H9 (cell line): ENCODE results near the gene RNF183. TPM values are rescaled to one million over a fixed set of nuclear protein-coding genes. Genes with fewer than 3 reads are reported as not detected.

Experiments
- DNase-seq: peaks from one replicate; pipeline ENCODE4 v3.0.0-alpha.2; 2017
- H2AFZ ChIP-seq: one replicate; pipeline ENCODE4 v1.6.1; 2013; ENCODE audit warnings: mild to moderate bottlenecking, low read length, control low read depth, moderate library complexity
- H2AK5ac ChIP-seq: 2 replicates; pipeline ENCODE4 v1.6.1; 2013; ENCODE audit warnings: low read length, control low read depth, mixed read lengths; ENCODE audit not compliant: insufficient read length
- H2BK120ac ChIP-seq: one replicate; pipeline ENCODE4 v1.6.1; 2013; ENCODE audit warnings: low read depth, mild to moderate bottlenecking, low read length, control low read depth, inconsistent platforms; ENCODE audit not compliant: poor library complexity, severe bottlenecking
- H2BK12ac ChIP-seq: 2 replicates; pipeline ENCODE4 v1.6.1; 2013; ENCODE audit warnings: low read length, control low read depth, mixed read lengths, low read depth; ENCODE audit not compliant: insufficient read length
- H2BK15ac ChIP-seq: 2 replicates; pipeline ENCODE4 v1.6.1; 2013; ENCODE audit warnings: low read depth, low read length, control low read depth
- H2BK20ac ChIP-seq: one replicate; pipeline ENCODE4 v1.6.1; 2013; ENCODE audit warnings: low read depth, mild to moderate bottlenecking, low read length, control low read depth, inconsistent platforms; ENCODE audit not compliant: poor library complexity, severe bottlenecking
- H2BK5ac ChIP-seq: 2 replicates; pipeline ENCODE4 v1.6.1; 2013; ENCODE audit warnings: low read length, control low read depth, mixed read lengths; ENCODE audit not compliant: insufficient read length
- H3K14ac ChIP-seq: 2 replicates; pipeline ENCODE4 v1.6.1; 2013; ENCODE audit warnings: low read length, control low read depth; ENCODE audit not compliant: insufficient read depth
- H3K18ac ChIP-seq: 2 replicates; pipeline ENCODE4 v1.6.1; 2013; ENCODE audit warnings: low read depth, mild to moderate bottlenecking, mixed read lengths, low read length, control low read depth; ENCODE audit not compliant: insufficient read length
- H3K23ac ChIP-seq: 2 replicates; pipeline ENCODE4 v1.6.1; 2013; ENCODE audit warnings: low read length, control low read depth, mixed read lengths, low read depth; ENCODE audit not compliant: insufficient read length
- H3K23me2 ChIP-seq: 2 replicates; pipeline ENCODE4 v1.6.1; 2013; ENCODE audit warnings: low read depth, mild to moderate bottlenecking, mixed read lengths, low read length, control low read depth; ENCODE audit not compliant: insufficient read length, poor library complexity, severe bottlenecking
- H3K27ac ChIP-seq: 2 replicates; pipeline ENCODE4 v1.5.1; 2013; ENCODE audit warnings: low read length, control low read depth, mixed read lengths, low read depth; ENCODE audit not compliant: insufficient read length
- H3K27me3 ChIP-seq: 2 replicates; pipeline ENCODE4 v1.6.1; 2013; ENCODE audit warnings: low read length, control low read depth, inconsistent platforms; ENCODE audit not compliant: insufficient read depth
- H3K4ac ChIP-seq: 2 replicates; pipeline ENCODE4 v1.6.1; 2013; ENCODE audit warnings: low read depth, mild to moderate bottlenecking, control low read depth, inconsistent platforms, low read length, moderate library complexity
- H3K4me1 ChIP-seq: 2 replicates; pipeline ENCODE4 v1.6.1; 2013; ENCODE audit warnings: low read length, control low read depth, inconsistent platforms; ENCODE audit not compliant: insufficient read depth
- H3K4me2 ChIP-seq: 2 replicates; pipeline ENCODE4 v1.6.1; 2013; ENCODE audit warnings: low read length, control low read depth, mixed read lengths; ENCODE audit not compliant: insufficient read length, insufficient read depth
- H3K56ac ChIP-seq: 2 replicates; pipeline ENCODE4 v1.6.1; 2013; ENCODE audit warnings: low read depth, mild to moderate bottlenecking, mixed read lengths, low read length, control low read depth; ENCODE audit not compliant: insufficient read length
- H3K79me1 ChIP-seq: 2 replicates; pipeline ENCODE4 v1.6.1; 2013; ENCODE audit warnings: low read depth, mild to moderate bottlenecking, moderate library complexity, low read length, control low read depth, inconsistent platforms; ENCODE audit not compliant: insufficient read depth, poor library complexity, severe bottlenecking
- H3K79me2 ChIP-seq: 2 replicates; pipeline ENCODE4 v1.6.1; 2013; ENCODE audit warnings: low read length, control low read depth, inconsistent platforms; ENCODE audit not compliant: insufficient read depth
- H3K9ac ChIP-seq: 2 replicates; pipeline ENCODE4 v1.6.1; 2013; ENCODE audit warnings: low read length, control low read depth, mixed read lengths; ENCODE audit not compliant: insufficient read length; ENCODE audit errors: extremely low read depth
- H3K9me3 ChIP-seq: one replicate; pipeline ENCODE4 v1.6.1; 2013; ENCODE audit warnings: low read depth, low read length, inconsistent platforms; ENCODE audit not compliant: control insufficient read depth
- H3T11ph ChIP-seq: one replicate; pipeline ENCODE4 v1.6.1; 2013; ENCODE audit warnings: mild to moderate bottlenecking, low read length, control low read depth, inconsistent platforms
- H4K20me1 ChIP-seq: one replicate; pipeline ENCODE4 v1.6.1; 2013; ENCODE audit not compliant: control insufficient read depth, insufficient read length, insufficient read depth
- H4K5ac ChIP-seq: 2 replicates; pipeline ENCODE4 v1.6.1; 2013; ENCODE audit warnings: low read depth, mild to moderate bottlenecking, mixed read lengths, low read length, control low read depth; ENCODE audit not compliant: insufficient read length
- H4K8ac ChIP-seq: replicated peaks from 2 replicates; pipeline ENCODE4 v1.6.1; 2013; ENCODE audit warnings: low read length, control low read depth, mixed read lengths, low read depth; ENCODE audit not compliant: insufficient read length
- H4K91ac ChIP-seq: 2 replicates; pipeline ENCODE4 v1.6.1; 2013; ENCODE audit warnings: low read depth, mild to moderate bottlenecking, moderate library complexity, mixed read lengths, low read length, control low read depth; ENCODE audit not compliant: insufficient read length
- H3K27ac Mint-ChIP-seq, 3 experiments: 2 replicates in 2 of 3; 3 replicates in 1 of 3; pipeline ENCODE4 v1.8.0; 2020 to 2021; ENCODE audit warnings: mixed read lengths in 3 of 3, mild to moderate bottlenecking in 1 of 3, moderate library complexity in 1 of 3
- H3K27me3 Mint-ChIP-seq: 2 replicates; pipeline ENCODE4 v1.8.0; 2021; ENCODE audit warnings: low read depth, mild to moderate bottlenecking, moderate library complexity, mixed read lengths
- H3K36me3 Mint-ChIP-seq, 3 experiments: 2 replicates in 2 of 3; 3 replicates in 1 of 3; pipeline ENCODE4 v1.8.0; 2020 to 2021; ENCODE audit warnings: low read depth in 3 of 3, mixed read lengths in 3 of 3; ENCODE audit not compliant: insufficient read depth in 1 of 3
- H3K4me1 Mint-ChIP-seq, 2 experiments: 2 replicates each; pipeline ENCODE4 v1.8.0; 2020; ENCODE audit warnings: mixed read lengths in 2 of 2
- H3K4me3 Mint-ChIP-seq, 2 experiments: 2 replicates in 1 of 2; 3 replicates in 1 of 2; pipeline ENCODE4 v1.8.0; 2020 to 2021; ENCODE audit warnings: mild to moderate bottlenecking in 2 of 2, mixed read lengths in 2 of 2, moderate library complexity in 1 of 2
- H3K9me3 Mint-ChIP-seq, 2 experiments: 2 replicates in 1 of 2; 3 replicates in 1 of 2; pipeline ENCODE4 v1.8.0; 2020; ENCODE audit warnings: mild to moderate bottlenecking in 2 of 2, mixed read lengths in 2 of 2, moderate library complexity in 1 of 2
- CTCF ChIP-seq: fragments of 200-600 bp; sonication (generic); conservative IDR thresholded peaks from 3 replicates; pipeline ENCODE4 v1.8.0; 2021; ENCODE audit warnings: antibody characterized with exemption, mild to moderate bottlenecking
- WGBS: extraction: QIAGEN DNeasy Blood & Tissue Kit; methylation state at CpG from one replicate; pipeline ENCODE4 v1.1.7; 2013; ENCODE audit warnings: missing lambda C conversion rate, low lambda C conversion rate, mixed read lengths; ENCODE audit not compliant: insufficient read length; ENCODE audit errors: extremely low coverage; 5-methylcytosine and 5-hydroxymethylcytosine counted together
- total RNA-seq: library from RNA; stranded (reverse); gene quantifications from 2 replicates; pipeline ENCODE4 v1.2.1, GENCODE V29; 2021

RNF183 gene
- total RNA-seq, 1 experiment from 2014 or later: 0.33 TPM

GRCh38 chr9:113326230-113326629, 23.1 kb upstream of the RNF183 start:
- TF ChIP-seq CTCF: no peak
- Histone ChIP-seq H4K20me1 (no peaks in the 10 kb centered on the region), H3T11ph (no peak overlapping the region)

More at GRCh38 chr9:113326230-113326629, 23.1 kb upstream of the RNF183 start:
- H3K23me2 ChIP-seq: no peaks in the 10 kb centered on the region
- no peak overlapping the region for H2BK12ac ChIP-seq
- H2BK120ac ChIP-seq: no peak overlapping the region
- no peak overlapping the region for H3K18ac ChIP-seq
- Mint-ChIP-seq H3K9me3 (no peaks in the 10 kb centered on the region), H3K27me3 (peaks cover 5% of the 10 kb centered on the region), H3K27ac (no peak overlapping the region), H3K36me3 (no peaks in the 10 kb centered on the region), H3K4me1 (peaks cover 0 to 5% of the 10 kb centered on the region in 2 experiments; a peak in 1 of 4 replicates), H3K4me3 (no peak overlapping the region)
- no peaks in the 10 kb centered on the region for H3K79me1 ChIP-seq
- H3K56ac ChIP-seq: no peak overlapping the region
- H3K9me3 ChIP-seq: no peaks in the 10 kb centered on the region
- no peak overlapping the region for H4K8ac ChIP-seq
- H3K4ac ChIP-seq: no peak overlapping the region
- no peak for DNase-seq
- no peak overlapping the region for H3K27ac ChIP-seq
- WGBS: no CpG with 5 or more reads among the region's 4 CpGs
- no peak overlapping the region for H3K14ac ChIP-seq
- H4K5ac ChIP-seq: no peak overlapping the region
- no peak overlapping the region for H2AK5ac ChIP-seq
- no peak overlapping the region for H2BK5ac ChIP-seq
- H3K9ac ChIP-seq: no peak overlapping the region
- H4K91ac ChIP-seq: no peak overlapping the region
- H3K4me2 ChIP-seq: no peak overlapping the region
- no peak overlapping the region for H2BK20ac ChIP-seq
- no peak overlapping the region for H3K23ac ChIP-seq
- no peaks in the 10 kb centered on the region; the same call in 1 of the 2 replicates for H3K27me3 ChIP-seq
- H2AFZ ChIP-seq: no peak overlapping the region
- no peak overlapping the region for H2BK15ac ChIP-seq
- H3K4me1 ChIP-seq: no peaks in the 10 kb centered on the region
- no peaks in the 10 kb centered on the region for H3K79me2 ChIP-seq
